Measurements from ENCODE around the gene MORN4. TPM values are rescaled to one million over a fixed set of nuclear protein-coding genes. Genes with fewer than 3 reads are reported as not detected.
A peak's percentile ranks its signal among the peaks of the same experiment; 100 is the strongest.

MORN4 gene
- polyA plus RNA-seq, 6 donors from 2014 or later = 0.27 to 2.1 (median 0.77) TPM; not detected in 1

GRCh38 chr10:97633921-97634320 is 621 bp upstream of the MORN4 start:
- ATAC-seq (ENCODE audit: low read depth in 2 of 2) = no peak
- Mint-ChIP-seq H3K4me3 (peak overlapping the region; percentile 92 to 99 (median 96)), H3K27me3 (peaks cover 0 to 5% (median 4%) of the 10 kb centered on the region in 3 donors), H3K4me1 (peaks cover 10 to 12% (median 11%) of the 10 kb centered on the region in 3 donors), H3K27ac (peak overlapping the region in 2 of 6 donors; percentile 90 to 97), H3K36me3 (peaks cover 0 to 7% of the 10 kb centered on the region in 2 donors), H3K9me3 (peaks cover 0 to 2% (median 0%) of the 10 kb centered on the region in 7 donors)
- no peak for DNase-seq

- peaks cover 0 to 7% of the 10 kb centered on the region in 2 donors for H3K36me3 Mint-ChIP-seq
- ATAC-seq (ENCODE audit: low read depth in 2 of 2) (no peak), DNase-seq (no peak)
- H3K27me3 Mint-ChIP-seq = peaks cover 0 to 5% (median 4%) of the 10 kb centered on the region in 3 donors
- H3K4me1 Mint-ChIP-seq = peaks cover 10 to 12% (median 11%) of the 10 kb centered on the region in 3 donors
- peaks cover 0 to 2% (median 0%) of the 10 kb centered on the region in 7 donors for H3K9me3 Mint-ChIP-seq
- peak overlapping the region in 2 of 8 donors; percentile 65 to 92 for H3K4me3 Mint-ChIP-seq
- no peak overlapping the region for H3K27ac Mint-ChIP-seq
Observed at GRCh38 chr10:97631098-97631497, 2.2 kb downstream of the MORN4 start.

- H3K36me3 Mint-ChIP-seq = peaks cover 0 to 7% of the 10 kb centered on the region in 2 donors
- no peak for DNase-seq
- H3K9me3 Mint-ChIP-seq = peaks cover 0 to 2% (median 0%) of the 10 kb centered on the region in 7 donors
- peaks cover 10 to 12% (median 11%) of the 10 kb centered on the region in 3 donors for H3K4me1 Mint-ChIP-seq
- no peak for ATAC-seq (ENCODE audit: low read depth in 2 of 2)
- H3K27me3 Mint-ChIP-seq = peaks cover 0 to 5% (median 4%) of the 10 kb centered on the region in 3 donors
- H3K4me3 Mint-ChIP-seq = no peak overlapping the region
- no peak overlapping the region for H3K27ac Mint-ChIP-seq
Observed at GRCh38 chr10:97629289-97629688, 4.0 kb downstream of the MORN4 start.

DNA sequence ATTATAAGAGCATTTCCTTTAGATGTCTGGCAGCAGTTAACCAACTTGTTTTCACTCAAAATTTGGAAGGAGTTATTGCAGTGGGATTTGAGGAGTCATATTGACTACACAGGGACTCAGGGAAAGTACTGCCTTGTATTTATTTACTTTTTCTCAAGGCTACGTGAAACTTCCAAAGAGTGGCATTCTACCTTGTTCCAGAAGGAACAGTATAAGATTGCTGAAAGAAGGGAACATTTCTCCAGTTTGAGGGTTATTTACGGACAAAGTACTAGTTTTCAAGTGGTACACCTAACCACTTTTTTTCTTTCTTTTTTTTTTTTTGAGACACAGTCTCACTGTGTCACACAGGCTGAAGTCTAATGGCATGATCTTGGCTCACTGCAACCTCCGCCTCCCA is 5.1 kb downstream of the MORN4 start:
- Mint-ChIP-seq H3K9me3 (no peaks in the 10 kb centered on the region), H3K27ac (no peak overlapping the region), H3K4me3 (no peak overlapping the region), H3K27me3 (peaks cover 0 to 3% (median 1%) of the 10 kb centered on the region in 3 donors), H3K36me3 (peaks cover 0 to 3% of the 10 kb centered on the region in 2 donors), H3K4me1 (peaks cover 3 to 10% (median 4%) of the 10 kb centered on the region in 3 donors)
- ATAC-seq (ENCODE audit: low read depth in 2 of 2) = no peak
- no peak for DNase-seq

GRCh38 chr10:97627731-97628130 is 5.6 kb downstream of the MORN4 start:
- Mint-ChIP-seq H3K9me3 (no peaks in the 10 kb centered on the region), H3K4me1 (peaks cover 0 to 5% (median 2%) of the 10 kb centered on the region in 3 donors), H3K4me3 (no peak overlapping the region), H3K27ac (no peak overlapping the region), H3K27me3 (no peaks in the 10 kb centered on the region), H3K36me3 (no peaks in the 10 kb centered on the region)
- no peak for DNase-seq
- ATAC-seq (ENCODE audit: low read depth in 2 of 2) = no peak

GRCh38 chr10:97623277-97623676 is 10.0 kb downstream of the MORN4 start:
- Mint-ChIP-seq H3K4me3 (no peak overlapping the region), H3K9me3 (no peaks in the 10 kb centered on the region), H3K27me3 (no peaks in the 10 kb centered on the region), H3K4me1 (no peaks in the 10 kb centered on the region), H3K36me3 (no peaks in the 10 kb centered on the region), H3K27ac (no peak overlapping the region)
- no peak for DNase-seq
- no peak for ATAC-seq (ENCODE audit: low read depth in 2 of 2)

DNA sequence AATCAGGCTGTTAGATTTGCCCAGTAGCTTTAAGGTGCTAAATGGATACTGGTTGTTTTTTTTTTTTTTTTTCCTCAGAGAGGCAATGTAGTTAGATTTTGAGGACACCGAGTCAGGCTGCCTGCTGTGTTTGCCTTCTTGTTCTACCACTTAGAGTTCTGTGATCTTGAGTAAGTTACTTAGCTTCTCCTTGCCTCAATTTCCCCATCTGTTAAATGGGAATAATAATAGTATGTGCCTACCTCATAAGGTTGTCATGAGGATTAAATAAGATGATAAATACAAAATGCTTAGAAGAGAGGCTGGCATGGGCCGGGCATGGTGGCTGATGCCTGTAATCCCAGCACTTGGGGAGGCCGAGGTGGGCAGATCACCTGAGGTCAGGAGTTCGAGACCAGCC is 14.6 kb downstream of the MORN4 start:
- H3K36me3 Mint-ChIP-seq = no peaks in the 10 kb centered on the region
- DNase-seq (no peak), ATAC-seq (ENCODE audit: low read depth in 2 of 2) (no peak)
- no peak overlapping the region for H3K27ac Mint-ChIP-seq
- H3K9me3 Mint-ChIP-seq = no peaks in the 10 kb centered on the region
- H3K4me3 Mint-ChIP-seq = no peak overlapping the region
- no peaks in the 10 kb centered on the region for H3K27me3 Mint-ChIP-seq
- no peaks in the 10 kb centered on the region for H3K4me1 Mint-ChIP-seq

GRCh38 chr10:97618285-97618684 is 15.0 kb downstream of the MORN4 start:
- Mint-ChIP-seq H3K9me3 (no peaks in the 10 kb centered on the region), H3K27ac (no peak overlapping the region), H3K4me1 (no peaks in the 10 kb centered on the region), H3K4me3 (no peak overlapping the region), H3K36me3 (no peaks in the 10 kb centered on the region), H3K27me3 (no peaks in the 10 kb centered on the region)
- DNase-seq (no peak), ATAC-seq (ENCODE audit: low read depth in 2 of 2) (no peak)

DNA sequence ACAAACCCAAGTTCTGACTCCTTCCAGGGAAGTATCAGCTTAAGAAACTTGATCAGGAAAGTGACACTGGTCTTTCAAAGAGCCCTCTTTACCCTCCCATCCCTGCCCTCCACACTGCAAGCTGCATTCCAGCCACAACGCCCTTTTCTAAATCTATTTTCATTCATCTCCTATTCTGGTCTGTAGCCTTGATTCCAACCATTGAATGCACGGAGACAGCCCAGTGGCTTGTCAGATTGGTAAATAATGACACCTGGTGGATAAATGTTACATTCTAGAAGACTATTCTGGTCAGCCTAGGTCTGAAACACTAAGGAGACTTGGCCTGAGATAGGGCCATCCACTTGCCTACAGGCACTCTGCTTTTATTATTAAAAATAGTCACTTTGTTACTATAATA is 20.9 kb downstream of the MORN4 start:
- Mint-ChIP-seq H3K27me3 (no peaks in the 10 kb centered on the region), H3K27ac (no peak overlapping the region), H3K9me3 (no peaks in the 10 kb centered on the region), H3K4me1 (no peaks in the 10 kb centered on the region), H3K36me3 (no peaks in the 10 kb centered on the region), H3K4me3 (no peak overlapping the region)
- no peak for DNase-seq
- ATAC-seq (ENCODE audit: low read depth in 2 of 2) = no peak

DNA sequence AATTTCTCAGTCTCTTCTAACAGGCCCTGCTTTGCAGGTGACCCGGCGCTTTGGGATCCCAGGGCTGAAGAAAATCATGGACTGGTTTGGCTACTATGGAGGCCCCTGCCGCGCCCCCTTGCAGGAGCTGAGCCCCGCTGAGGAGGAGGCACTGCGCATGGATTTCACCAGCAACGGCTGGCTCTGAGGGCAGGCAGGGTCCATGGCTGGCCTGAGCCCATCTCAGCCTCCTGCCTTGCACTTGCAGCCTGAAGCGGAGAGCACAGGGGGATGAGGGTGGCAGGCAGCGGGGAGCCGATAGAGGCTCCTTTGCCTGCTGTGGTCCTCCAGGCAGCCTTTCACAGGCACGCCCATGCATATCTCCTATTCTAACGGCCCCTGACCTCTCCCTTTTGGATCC is 21.8 kb downstream of the MORN4 start:
- H3K9me3 Mint-ChIP-seq = no peaks in the 10 kb centered on the region
- no peaks in the 10 kb centered on the region for H3K36me3 Mint-ChIP-seq
- H3K27ac Mint-ChIP-seq = peak overlapping the region in 1 of 6 donors; percentile 18
- ATAC-seq (ENCODE audit: low read depth in 2 of 2) = no peak
- H3K27me3 Mint-ChIP-seq = peaks cover 0 to 2% (median 0%) of the 10 kb centered on the region in 3 donors
- DNase-seq = no peak
- H3K4me3 Mint-ChIP-seq = no peak overlapping the region
- no peaks in the 10 kb centered on the region for H3K4me1 Mint-ChIP-seq

GRCh38 chr10:97608991-97609561 is 24.2 kb downstream of the MORN4 start:
- H3K27me3 Mint-ChIP-seq = peaks cover 0 to 6% (median 5%) of the 10 kb centered on the region in 3 donors
- DNase-seq (no peak), ATAC-seq (ENCODE audit: low read depth in 2 of 2) (no peak)
- no peaks in the 10 kb centered on the region for H3K4me1 Mint-ChIP-seq
- no peaks in the 10 kb centered on the region for H3K36me3 Mint-ChIP-seq
- H3K9me3 Mint-ChIP-seq = no peaks in the 10 kb centered on the region
- no peak overlapping the region for H3K4me3 Mint-ChIP-seq
- peak overlapping the region in 1 of 6 donors; percentile 83 for H3K27ac Mint-ChIP-seq

GRCh38 chr10:97607095-97607636 is 26.1 kb downstream of the MORN4 start:
- Mint-ChIP-seq H3K4me3 (no peak overlapping the region), H3K9me3 (no peaks in the 10 kb centered on the region)
- no peak for ATAC-seq (ENCODE audit: low read depth in 2 of 2)

DNA sequence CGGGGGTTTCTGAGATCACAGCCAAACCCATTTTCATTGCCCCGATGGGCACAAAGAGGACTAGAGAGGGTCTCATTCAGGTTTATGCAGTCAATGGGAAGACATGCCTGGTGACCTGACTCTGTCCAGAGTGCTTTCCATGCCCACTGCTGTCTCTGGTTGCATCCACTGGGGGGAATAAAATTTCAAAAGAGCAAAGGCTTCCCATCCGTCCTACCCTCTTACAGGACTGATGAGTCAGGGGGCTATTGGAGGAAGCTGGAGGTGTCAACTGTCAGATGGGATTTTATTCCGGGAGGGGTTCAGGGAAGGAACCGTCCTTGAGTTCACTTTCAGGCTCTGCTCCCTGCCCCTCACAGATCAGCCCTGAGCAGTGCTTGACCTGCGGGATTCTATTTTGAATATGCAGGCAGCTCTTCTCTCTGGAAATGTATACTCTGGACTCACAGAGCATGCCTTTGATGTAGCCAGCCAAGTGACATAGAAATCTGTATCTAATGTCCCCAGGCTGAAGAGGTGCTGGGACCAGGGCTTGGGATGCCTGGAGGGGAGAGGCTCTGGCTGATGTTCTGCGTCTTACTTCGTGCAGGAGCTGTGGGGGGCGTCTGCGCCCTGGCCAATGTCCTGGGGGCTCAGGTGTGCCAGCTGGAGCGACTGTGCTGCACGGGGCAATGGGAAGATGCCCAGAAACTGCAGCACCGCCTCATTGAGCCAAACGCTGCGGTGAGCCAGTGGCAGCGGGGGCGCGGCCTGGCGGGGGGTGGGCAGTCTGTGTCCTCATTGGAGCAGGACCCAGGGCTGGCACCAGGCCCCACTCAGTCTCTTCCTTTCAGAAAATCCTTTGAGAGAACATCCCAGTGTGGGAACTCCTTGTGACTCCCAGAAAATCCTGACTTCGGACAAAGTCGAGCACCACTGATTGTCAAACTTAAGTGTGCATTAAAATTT is 31.8 kb downstream of the MORN4 start:
- Mint-ChIP-seq H3K27ac (no peak overlapping the region), H3K36me3 (no peaks in the 10 kb centered on the region), H3K9me3 (no peaks in the 10 kb centered on the region), H3K27me3 (peaks cover 0 to 6% (median 3%) of the 10 kb centered on the region in 3 donors), H3K4me3 (no peak overlapping the region), H3K4me1 (no peaks in the 10 kb centered on the region)
- DNase-seq (no peak), ATAC-seq (ENCODE audit: low read depth in 2 of 2) (no peak)

More at GRCh38 chr10:97607095-97607636, 26.1 kb downstream of the MORN4 start:
- H3K36me3 Mint-ChIP-seq = no peaks in the 10 kb centered on the region
- DNase-seq = no peak
- H3K4me1 Mint-ChIP-seq = no peaks in the 10 kb centered on the region
- peaks cover 0 to 6% (median 5%) of the 10 kb centered on the region in 3 donors for H3K27me3 Mint-ChIP-seq
- peak overlapping the region in 2 of 6 donors; percentile 66 to 82 for H3K27ac Mint-ChIP-seq

Measured in naive B cell (primary cell).